Measurements from ENCODE around the gene RCOR1.
"Not testable (repeated sequence)": the region's sequence is repeated elsewhere in the genome, so short reads cannot be mapped to it uniquely, and the experiment has no call there.

Gene RCOR1

DNA sequence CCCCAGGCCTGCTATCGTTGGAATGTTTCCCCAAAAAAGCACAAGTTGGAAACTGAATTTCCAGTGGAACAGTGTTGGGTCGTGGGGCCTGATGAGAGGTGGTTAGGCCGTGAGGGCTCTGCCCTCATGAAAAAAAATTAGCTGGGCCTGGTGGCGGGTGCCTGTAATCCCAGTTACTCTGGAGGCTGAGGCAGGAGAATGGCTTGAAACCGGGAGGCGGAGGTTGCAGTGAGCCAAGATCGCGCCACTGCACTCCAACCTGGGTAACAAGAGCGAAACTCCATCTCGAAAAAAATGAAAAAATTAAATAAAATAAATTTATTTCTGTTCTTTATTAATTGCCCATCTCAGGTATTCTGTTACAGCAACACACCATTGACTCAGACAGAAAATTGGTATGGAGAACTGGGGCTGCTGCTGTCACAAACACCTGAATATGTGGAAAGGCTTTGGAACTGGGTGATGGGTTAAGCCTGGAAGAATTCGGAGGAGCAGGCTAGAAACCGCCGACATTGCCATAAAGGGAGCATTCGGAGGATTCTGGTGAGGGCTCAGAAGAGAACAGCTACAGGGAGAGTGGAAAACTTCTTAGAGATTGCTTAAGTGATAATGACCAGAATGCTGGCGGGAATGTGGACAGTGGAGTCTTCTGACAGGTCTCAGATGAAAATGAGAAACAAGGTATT, 17.1 kb upstream of the RCOR1 start:
- DNase-seq (ENCODE audit: low spot score): no peak
- Histone ChIP-seq H3K9ac (ENCODE audit: low read depth, low read length, poor library complexity) (no peak overlapping the region), H3K4ac (ENCODE audit: low read length) (no peak overlapping the region), H3K4me2 (ENCODE audit: insufficient read depth, low read length, poor library complexity, severe bottlenecking) (no peak overlapping the region), H3K23ac (ENCODE audit: low read depth, low read length, poor library complexity) (peak overlapping the region; percentile 44), H3K27me3 (ENCODE audit: control insufficient read depth in 3 of 3, insufficient read depth in 3 of 3, low read depth in 1 of 3, low read length in 3 of 3) (peaks cover 0 to 2% (median 0%) of the 10 kb centered on the region in 3 experiments), H2AK5ac (ENCODE audit: low read depth, low read length) (no peak overlapping the region), H2BK5ac (ENCODE audit: low read length) (peak overlapping the region; percentile 29), H2BK12ac (ENCODE audit: low read length) (no peak overlapping the region), H4K8ac (ENCODE audit: low read depth, low read length) (no peak overlapping the region), H4K91ac (ENCODE audit: low read depth, low read length, poor library complexity) (no peak overlapping the region), H2BK15ac (ENCODE audit: low read length) (peak overlapping the region; percentile 21), H3K27ac (replicated peaks; ENCODE audit: low read length) (no peak overlapping the region), H3K79me1 (ENCODE audit: low read depth, low read length) (no peaks in the 10 kb centered on the region), H3K4me3 (ENCODE audit: low read length in 2 of 2) (no peak overlapping the region), H3K4me1 (ENCODE audit: control insufficient read depth in 2 of 2, insufficient read depth in 1 of 2, low read depth in 1 of 2, low read length in 2 of 2) (peaks cover 3 to 6% of the 10 kb centered on the region in 2 donors), H3K14ac (ENCODE audit: low read length) (no peak overlapping the region), H3K18ac (ENCODE audit: low read length) (peak overlapping the region; percentile 90), H2AFZ (ENCODE audit: low read length) (peak overlapping the region; percentile 84), H3K9me3 (replicated peaks in 1 of 2; ENCODE audit: control insufficient read depth in 2 of 2, insufficient read depth in 1 of 2, low read depth in 1 of 2, low read length in 2 of 2) (no peaks in the 10 kb centered on the region), H2BK120ac (ENCODE audit: low read depth, low read length) (no peak overlapping the region), H3K36me3 (replicated peaks in 1 of 2; ENCODE audit: control insufficient read depth in 2 of 2, insufficient read depth in 2 of 2, low read length in 2 of 2) (no peaks in the 10 kb centered on the region)
- WGBS, 2 donors (ENCODE audit: extremely low coverage in 2 of 2, insufficient read length in 2 of 2, insufficient replicate concordance in 1 of 2): no CpG with 5 or more reads among the region's 15 CpGs

- H3K14ac ChIP-seq (ENCODE audit: low read length); H3K27me3 ChIP-seq (ENCODE audit: control insufficient read depth in 3 of 3, insufficient read depth in 3 of 3, low read depth in 1 of 3, low read length in 3 of 3); H3K4me3 ChIP-seq (ENCODE audit: low read length in 2 of 2); H2BK5ac ChIP-seq (ENCODE audit: low read length); H2AK5ac ChIP-seq (ENCODE audit: low read depth, low read length); H4K91ac ChIP-seq (ENCODE audit: low read depth, low read length, poor library complexity); H3K4ac ChIP-seq (ENCODE audit: low read length); H3K4me1 ChIP-seq (ENCODE audit: control insufficient read depth in 2 of 2, insufficient read depth in 1 of 2, low read depth in 1 of 2, low read length in 2 of 2); H2BK120ac ChIP-seq (ENCODE audit: low read depth, low read length); H3K9me3 ChIP-seq (replicated peaks in 1 of 2; ENCODE audit: control insufficient read depth in 2 of 2, insufficient read depth in 1 of 2, low read depth in 1 of 2, low read length in 2 of 2); H3K36me3 ChIP-seq (replicated peaks in 1 of 2; ENCODE audit: control insufficient read depth in 2 of 2, insufficient read depth in 2 of 2, low read length in 2 of 2); H3K4me2 ChIP-seq (ENCODE audit: insufficient read depth, low read length, poor library complexity, severe bottlenecking); H2AFZ ChIP-seq (ENCODE audit: low read length); H3K27ac ChIP-seq (replicated peaks; ENCODE audit: low read length); H3K23ac ChIP-seq (ENCODE audit: low read depth, low read length, poor library complexity); H3K79me1 ChIP-seq (ENCODE audit: low read depth, low read length); H3K9ac ChIP-seq (ENCODE audit: low read depth, low read length, poor library complexity); H2BK15ac ChIP-seq (ENCODE audit: low read length); H2BK12ac ChIP-seq (ENCODE audit: low read length); H4K8ac ChIP-seq (ENCODE audit: low read depth, low read length); H3K18ac ChIP-seq (ENCODE audit: low read length); DNase-seq (ENCODE audit: low spot score): not testable (repeated sequence)
- no CpG with 5 or more reads among the region's 8 CpGs for WGBS, 2 donors (ENCODE audit: extremely low coverage in 2 of 2, insufficient read length in 2 of 2, insufficient replicate concordance in 1 of 2)
Measured at GRCh38 chr14:102575846-102576428, 16.5 kb upstream of the RCOR1 start.

DNA sequence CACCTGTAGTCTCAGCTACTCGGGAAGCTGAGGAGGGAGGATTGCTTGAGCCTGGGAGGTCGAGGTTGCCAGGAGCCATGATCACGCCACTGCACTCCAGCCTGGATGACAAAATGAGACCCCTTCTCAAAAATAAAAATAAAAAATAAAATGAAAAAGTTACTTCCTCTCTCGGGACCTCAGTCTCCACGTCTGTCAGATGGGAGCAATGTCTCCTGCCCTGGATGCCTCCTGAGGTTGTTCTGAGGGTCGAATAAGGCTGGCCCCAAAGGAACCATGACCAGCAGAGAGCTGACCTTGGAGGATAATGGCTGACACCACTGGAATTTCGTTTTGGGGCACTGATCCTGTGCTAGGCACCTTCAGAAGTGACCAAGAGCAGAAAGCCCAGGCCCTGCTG, 13.6 kb upstream of the RCOR1 start:
- Histone ChIP-seq H3K4me1 (ENCODE audit: control insufficient read depth in 2 of 2, insufficient read depth in 1 of 2, low read depth in 1 of 2, low read length in 2 of 2) (peaks cover 3 to 10% of the 10 kb centered on the region in 2 donors), H3K27me3 (ENCODE audit: control insufficient read depth in 3 of 3, insufficient read depth in 3 of 3, low read depth in 1 of 3, low read length in 3 of 3) (peaks cover 0 to 2% (median 0%) of the 10 kb centered on the region in 3 experiments), H2BK12ac (ENCODE audit: low read length) (no peak overlapping the region), H2AFZ (ENCODE audit: low read length) (no peak overlapping the region), H3K9me3 (replicated peaks in 1 of 2; ENCODE audit: control insufficient read depth in 2 of 2, insufficient read depth in 1 of 2, low read depth in 1 of 2, low read length in 2 of 2) (no peaks in the 10 kb centered on the region), H2BK120ac (ENCODE audit: low read depth, low read length) (no peak overlapping the region), H3K4me3 (ENCODE audit: low read length in 2 of 2) (no peak overlapping the region), H3K4ac (ENCODE audit: low read length) (no peak overlapping the region), H3K27ac (replicated peaks; ENCODE audit: low read length) (no peak overlapping the region), H3K36me3 (replicated peaks in 1 of 2; ENCODE audit: control insufficient read depth in 2 of 2, insufficient read depth in 2 of 2, low read length in 2 of 2) (no peaks in the 10 kb centered on the region), H2BK5ac (ENCODE audit: low read length) (no peak overlapping the region), H3K14ac (ENCODE audit: low read length) (no peak overlapping the region), H2AK5ac (ENCODE audit: low read depth, low read length) (no peak overlapping the region), H3K23ac (ENCODE audit: low read depth, low read length, poor library complexity) (no peak overlapping the region), H3K9ac (ENCODE audit: low read depth, low read length, poor library complexity) (no peak overlapping the region), H3K18ac (ENCODE audit: low read length) (no peak overlapping the region), H3K4me2 (ENCODE audit: insufficient read depth, low read length, poor library complexity, severe bottlenecking) (no peak overlapping the region), H2BK15ac (ENCODE audit: low read length) (no peak overlapping the region), H4K8ac (ENCODE audit: low read depth, low read length) (no peak overlapping the region), H3K79me1 (ENCODE audit: low read depth, low read length) (no peaks in the 10 kb centered on the region), H4K91ac (ENCODE audit: low read depth, low read length, poor library complexity) (no peak overlapping the region)
- no CpG with 5 or more reads among the region's 7 CpGs for WGBS, 2 donors (ENCODE audit: extremely low coverage in 2 of 2, insufficient read length in 2 of 2, insufficient replicate concordance in 1 of 2)
- DNase-seq (ENCODE audit: low spot score): no peak

DNA sequence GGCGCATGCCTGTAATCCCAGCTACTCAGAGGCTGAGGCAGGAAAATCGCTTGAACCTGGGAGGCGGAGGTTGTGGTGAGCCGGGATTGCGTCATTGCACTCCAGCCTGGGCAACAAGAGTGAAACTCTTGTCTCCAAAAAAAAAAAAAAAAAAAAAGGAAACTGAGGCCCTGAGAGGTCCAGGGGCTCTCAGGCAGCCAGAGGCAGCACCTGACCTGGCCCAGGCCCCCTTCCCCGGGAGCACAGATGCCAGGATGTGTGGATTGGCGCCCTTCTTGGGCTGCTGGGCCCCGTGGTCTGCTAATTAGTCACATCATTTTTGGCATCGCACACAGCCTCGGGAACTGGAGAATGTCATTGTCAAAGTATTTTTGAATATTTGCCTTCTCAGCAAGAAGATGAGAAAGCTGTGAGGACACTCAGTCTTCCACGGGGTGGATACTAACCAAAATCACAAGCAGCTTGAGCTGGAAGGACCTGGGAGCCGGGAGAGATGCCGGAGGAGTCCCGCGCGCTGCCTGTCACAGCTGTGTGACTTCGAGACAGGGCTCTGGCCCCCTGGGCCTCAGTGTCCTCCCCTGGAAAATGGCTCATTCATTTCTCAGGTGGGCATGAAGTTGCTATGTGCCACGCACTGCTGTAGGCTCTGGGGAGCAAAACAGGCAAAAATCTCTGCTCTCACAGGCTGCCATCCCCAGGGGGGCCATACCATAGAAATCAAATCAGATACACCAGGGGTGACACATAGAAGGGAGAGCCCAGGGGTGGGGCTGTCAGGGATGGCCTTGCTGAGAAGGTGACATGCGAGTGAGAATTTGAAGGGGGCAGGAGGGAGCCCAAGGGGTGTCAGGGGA, 12.5 kb upstream of the RCOR1 start:
- no peak overlapping the region for H3K14ac ChIP-seq (ENCODE audit: low read length)
- no peak overlapping the region for H2BK5ac ChIP-seq (ENCODE audit: low read length)
- peaks cover 0 to 2% (median 0%) of the 10 kb centered on the region in 3 experiments for H3K27me3 ChIP-seq (ENCODE audit: control insufficient read depth in 3 of 3, insufficient read depth in 3 of 3, low read depth in 1 of 3, low read length in 3 of 3)
- peaks cover 3 to 7% of the 10 kb centered on the region in 2 donors for H3K4me1 ChIP-seq (ENCODE audit: control insufficient read depth in 2 of 2, insufficient read depth in 1 of 2, low read depth in 1 of 2, low read length in 2 of 2)
- peak overlapping the region; percentile 41 for H2AK5ac ChIP-seq (ENCODE audit: low read depth, low read length)
- peak overlapping the region; percentile 35 for H2BK120ac ChIP-seq (ENCODE audit: low read depth, low read length)
- H3K9me3 ChIP-seq (replicated peaks in 1 of 2; ENCODE audit: control insufficient read depth in 2 of 2, insufficient read depth in 1 of 2, low read depth in 1 of 2, low read length in 2 of 2): no peaks in the 10 kb centered on the region
- H3K36me3 ChIP-seq (replicated peaks in 1 of 2; ENCODE audit: control insufficient read depth in 2 of 2, insufficient read depth in 2 of 2, low read length in 2 of 2): no peaks in the 10 kb centered on the region
- peak overlapping the region; percentile 28 for H2AFZ ChIP-seq (ENCODE audit: low read length)
- no peak for DNase-seq (ENCODE audit: low spot score)
- H3K79me1 ChIP-seq (ENCODE audit: low read depth, low read length): no peaks in the 10 kb centered on the region
- no peak overlapping the region for H3K23ac ChIP-seq (ENCODE audit: low read depth, low read length, poor library complexity)
- H3K18ac ChIP-seq (ENCODE audit: low read length): peak overlapping the region; percentile 1
- H3K4ac ChIP-seq (ENCODE audit: low read length): no peak overlapping the region
- no peak overlapping the region for H3K27ac ChIP-seq (replicated peaks; ENCODE audit: low read length)
- peak overlapping the region; percentile 58 for H4K8ac ChIP-seq (ENCODE audit: low read depth, low read length)
- H4K91ac ChIP-seq (ENCODE audit: low read depth, low read length, poor library complexity): no peak overlapping the region
- H3K4me2 ChIP-seq (ENCODE audit: insufficient read depth, low read length, poor library complexity, severe bottlenecking): no peak overlapping the region
- H3K9ac ChIP-seq (ENCODE audit: low read depth, low read length, poor library complexity): no peak overlapping the region
- H3K4me3 ChIP-seq (ENCODE audit: low read length in 2 of 2): no peak overlapping the region
- H2BK15ac ChIP-seq (ENCODE audit: low read length): no peak overlapping the region
- H2BK12ac ChIP-seq (ENCODE audit: low read length): no peak overlapping the region
- no CpG with 5 or more reads among the region's 19 CpGs for WGBS, 2 donors (ENCODE audit: extremely low coverage in 2 of 2, insufficient read length in 2 of 2, insufficient replicate concordance in 1 of 2)

Data from neuronal stem cell (in vitro differentiated cells).